Astrocyte (in vitro differentiated cells and primary cell): Measurements from ENCODE around the gene GXYLT2. TPM values are rescaled to one million over a fixed set of nuclear protein-coding genes. Genes with fewer than 3 reads are reported as not detected.

Source experiments
- DNase-seq: peaks from one replicate; pipeline ENCODE4 v3.0.0-alpha.2; 2010; ENCODE audit warnings: low read depth
- FAIRE-seq: peaks from 2 replicates; lab custom pipeline; 2011; peaks lifted over from hg19 to GRCh38; lab: Jason Lieb, UNC
- H2AFZ ChIP-seq: 2 replicates; pipeline ENCODE4 v1.6.0; 2012; ENCODE audit warnings: low read depth, low read length, inconsistent platforms
- H3K27ac ChIP-seq: 2 replicates; pipeline ENCODE4 v1.5.1; 2011; ENCODE audit warnings: low read depth, low read length, inconsistent platforms
- H3K27me3 ChIP-seq: 2 replicates; pipeline ENCODE4 v1.6.0; 2011; ENCODE audit warnings: low read length, inconsistent platforms; ENCODE audit not compliant: insufficient read depth
- H3K36me3 ChIP-seq: 2 replicates; pipeline ENCODE4 v1.5.1; 2011; ENCODE audit warnings: low read length, inconsistent platforms; ENCODE audit not compliant: insufficient read depth
- H3K4me1 ChIP-seq: 2 replicates; pipeline ENCODE4 v1.5.1; 2011; ENCODE audit warnings: low read length, inconsistent platforms; ENCODE audit not compliant: insufficient read depth
- H3K4me2 ChIP-seq: 2 replicates; pipeline ENCODE4 v1.6.0; 2012; ENCODE audit warnings: low read length, inconsistent platforms
- H3K4me3 ChIP-seq: 2 replicates; pipeline ENCODE4 v1.5.1; 2011; ENCODE audit warnings: low read depth, mild to moderate bottlenecking, low read length, inconsistent platforms; ENCODE audit not compliant: insufficient read depth
- H3K79me2 ChIP-seq: 2 replicates; pipeline ENCODE4 v1.6.0; 2012; ENCODE audit warnings: mild to moderate bottlenecking, low read length, inconsistent platforms; ENCODE audit not compliant: insufficient read depth
- H3K9ac ChIP-seq: 2 replicates; pipeline ENCODE4 v1.6.0; 2012; ENCODE audit warnings: mild to moderate bottlenecking, low read length, inconsistent platforms
- H3K9me3 ChIP-seq: 2 replicates; pipeline ENCODE4 v1.5.1; 2012; ENCODE audit warnings: low read depth, mild to moderate bottlenecking, low read length, inconsistent platforms; ENCODE audit not compliant: insufficient read depth
- H4K20me1 ChIP-seq: 2 replicates; pipeline ENCODE4 v1.6.0; 2012; ENCODE audit warnings: low read length, inconsistent platforms; ENCODE audit not compliant: insufficient read depth
- H3K27ac Mint-ChIP-seq: one replicate; pipeline ENCODE4 v1.8.0; 2021; ENCODE audit warnings: mild to moderate bottlenecking, mixed read lengths; ENCODE audit not compliant: unreplicated experiment
- H3K27me3 Mint-ChIP-seq: one replicate; pipeline ENCODE4 v1.8.0; 2021; ENCODE audit warnings: low read depth, mixed read lengths; ENCODE audit not compliant: unreplicated experiment
- H3K36me3 Mint-ChIP-seq: one replicate; pipeline ENCODE4 v1.8.0; 2021; ENCODE audit warnings: low read depth, mixed read lengths; ENCODE audit not compliant: unreplicated experiment
- H3K4me1 Mint-ChIP-seq: one replicate; pipeline ENCODE4 v1.8.0; 2021; ENCODE audit warnings: low read depth, mixed read lengths; ENCODE audit not compliant: unreplicated experiment
- H3K4me3 Mint-ChIP-seq: one replicate; pipeline ENCODE4 v1.8.0; 2021; ENCODE audit warnings: mild to moderate bottlenecking, moderate library complexity, mixed read lengths; ENCODE audit not compliant: unreplicated experiment
- H3K9me3 Mint-ChIP-seq: one replicate; pipeline ENCODE4 v1.8.0; 2021; ENCODE audit warnings: mild to moderate bottlenecking, mixed read lengths; ENCODE audit not compliant: unreplicated experiment
- CTCF ChIP-seq: IDR thresholded peaks from 2 replicates; pipeline ENCODE4 v1.5.1; 2011; ENCODE audit warnings: low read depth, mild to moderate bottlenecking, inconsistent platforms, low read length, moderate library complexity; ENCODE audit not compliant: insufficient read depth
- EZH2 ChIP-seq: IDR thresholded peaks from 2 replicates; pipeline ENCODE4 v1.6.1; 2012; ENCODE audit warnings: mild to moderate bottlenecking, low read length, inconsistent platforms; ENCODE audit not compliant: insufficient read depth
- total RNA-seq: library from RNA; stranded (reverse); gene quantifications from 2 replicates; pipeline ENCODE4 v1.2.1, GENCODE V29; 2021

GXYLT2 gene
- total RNA-seq, 1 donor from 2014 or later = 62.6 TPM

GRCh38 chr3:72969766-72970165 is 81.9 kb downstream of the GXYLT2 start:
- Mint-ChIP-seq H3K4me3 (no peak overlapping the region), H3K27me3 (no peaks in the 10 kb centered on the region), H3K9me3 (no peaks in the 10 kb centered on the region), H3K36me3 (peaks cover 34% of the 10 kb centered on the region), H3K27ac (no peak overlapping the region), H3K4me1 (no peaks in the 10 kb centered on the region)
- no peaks in the 10 kb centered on the region for H3K79me2 ChIP-seq
- no peak overlapping the region for H3K27ac ChIP-seq
- TF ChIP-seq CTCF = no peak
- TF ChIP-seq EZH2 = no peak
- no peaks in the 10 kb centered on the region for H4K20me1 ChIP-seq
- H3K4me2 ChIP-seq = no peak overlapping the region
- no peak overlapping the region for H3K9ac ChIP-seq
- DNase-seq = no peak
- H3K9me3 ChIP-seq = no peaks in the 10 kb centered on the region
- no peaks in the 10 kb centered on the region for H3K27me3 ChIP-seq
- FAIRE-seq = no peak
- peaks cover 3% of the 10 kb centered on the region for H3K36me3 ChIP-seq
- no peak overlapping the region for H3K4me3 ChIP-seq
- no peak overlapping the region for H2AFZ ChIP-seq
- no peaks in the 10 kb centered on the region for H3K4me1 ChIP-seq

- no peaks in the 10 kb centered on the region for H3K9me3 Mint-ChIP-seq
- no peaks in the 10 kb centered on the region for H3K27me3 Mint-ChIP-seq
- H3K27ac Mint-ChIP-seq = no peak overlapping the region
- Histone ChIP-seq H3K27me3 (no peaks in the 10 kb centered on the region), H3K9ac (no peak overlapping the region), H3K4me3 (no peak overlapping the region), H3K79me2 (no peaks in the 10 kb centered on the region), H3K4me2 (no peak overlapping the region), H3K27ac (no peak overlapping the region), H2AFZ (no peak overlapping the region), H3K4me1 (no peaks in the 10 kb centered on the region), H3K9me3 (no peaks in the 10 kb centered on the region), H3K36me3 (peaks cover 3% of the 10 kb centered on the region), H4K20me1 (no peaks in the 10 kb centered on the region)
- H3K4me3 Mint-ChIP-seq = no peak overlapping the region
- H3K4me1 Mint-ChIP-seq = no peaks in the 10 kb centered on the region
- TF ChIP-seq EZH2 = no peak
- no peak for TF ChIP-seq CTCF
- no peak for DNase-seq
- FAIRE-seq = no peak
- H3K36me3 Mint-ChIP-seq = peaks cover 33% of the 10 kb centered on the region
These were observed 83.1 kb downstream of the GXYLT2 start for GRCh38 chr3:72970942-72971341.

- TF ChIP-seq EZH2 (no peak), CTCF (no peak)
- DNase-seq = no peak
- Histone ChIP-seq H3K9ac (no peak overlapping the region), H3K9me3 (no peaks in the 10 kb centered on the region), H2AFZ (no peak overlapping the region), H4K20me1 (no peaks in the 10 kb centered on the region), H3K4me1 (no peaks in the 10 kb centered on the region), H3K27ac (no peak overlapping the region), H3K79me2 (no peaks in the 10 kb centered on the region), H3K36me3 (peaks cover under 1% of the 10 kb centered on the region), H3K27me3 (no peaks in the 10 kb centered on the region), H3K4me3 (no peak overlapping the region), H3K4me2 (no peak overlapping the region)
- Mint-ChIP-seq H3K36me3 (peaks cover 27% of the 10 kb centered on the region), H3K27ac (no peak overlapping the region), H3K4me3 (no peak overlapping the region), H3K4me1 (peaks cover 3% of the 10 kb centered on the region), H3K9me3 (no peaks in the 10 kb centered on the region), H3K27me3 (no peaks in the 10 kb centered on the region)
- FAIRE-seq = no peak
These were observed 84.8 kb downstream of the GXYLT2 start for GRCh38 chr3:72972706-72973030.
